Measurements from ENCODE around the gene SHISAL1.

GRCh38 chr22:44194569-44194968 is 118.2 kb downstream of the SHISAL1 start:
- TF ChIP-seq CTCF (IDR thresholded peaks at IDR 0.05; ENCODE audit: extremely low read depth in 1 of 2, insufficient read depth in 1 of 2, low read depth in 1 of 2, low read length in 2 of 2) (no peak), POLR2A (IDR thresholded peaks at IDR 0.05; ENCODE audit: low read depth, low read length) (no peak), POLR2AphosphoS5 (IDR thresholded peaks at IDR 0.05; ENCODE audit: insufficient read depth, low read depth, low read length) (no peak), MAX (IDR thresholded peaks at IDR 0.05; ENCODE audit: insufficient read depth, insufficient read length) (no peak), EZH2 (IDR thresholded peaks at IDR 0.05; ENCODE audit: borderline replicate concordance, low read depth, low read length, severe bottlenecking) (no peak), GATA2 (IDR thresholded peaks at IDR 0.05; ENCODE audit: insufficient read depth, insufficient read length, low read depth, low read length) (no peak), MYC (IDR thresholded peaks at IDR 0.05; ENCODE audit: low read depth, low read length) (no peak), JUN (IDR thresholded peaks at IDR 0.05; ENCODE audit: borderline replicate concordance, insufficient read depth, insufficient read length, low read depth) (no peak), FOS (IDR thresholded peaks at IDR 0.05; ENCODE audit: borderline replicate concordance, insufficient read depth, low read length) (no peak)
